ENCODE data around the gene NR6A1.
A peak's percentile ranks its signal among the peaks of the same experiment; 100 is the strongest.

The NR6A1 gene

DNA sequence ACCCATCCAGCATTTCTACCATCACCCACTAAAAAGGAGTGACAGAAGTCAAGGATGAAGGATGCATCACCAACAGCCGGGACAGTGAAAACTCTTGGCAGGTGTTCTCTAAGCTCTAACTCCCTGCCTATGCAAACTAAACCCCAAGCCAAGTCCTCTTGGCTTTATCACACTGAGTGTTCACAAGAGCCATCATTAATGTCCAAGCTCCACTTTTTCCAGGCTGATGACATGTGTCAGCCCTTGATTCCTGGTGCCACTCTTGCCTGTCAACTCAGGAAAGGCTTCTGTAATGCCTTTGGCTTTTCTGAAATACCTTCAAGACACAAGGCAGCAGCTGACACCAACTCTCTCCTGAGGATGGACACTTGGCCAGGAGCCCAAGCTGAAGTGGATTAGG, 86.9 kb downstream of the NR6A1 start:
- no peak for DNase-seq

DNA sequence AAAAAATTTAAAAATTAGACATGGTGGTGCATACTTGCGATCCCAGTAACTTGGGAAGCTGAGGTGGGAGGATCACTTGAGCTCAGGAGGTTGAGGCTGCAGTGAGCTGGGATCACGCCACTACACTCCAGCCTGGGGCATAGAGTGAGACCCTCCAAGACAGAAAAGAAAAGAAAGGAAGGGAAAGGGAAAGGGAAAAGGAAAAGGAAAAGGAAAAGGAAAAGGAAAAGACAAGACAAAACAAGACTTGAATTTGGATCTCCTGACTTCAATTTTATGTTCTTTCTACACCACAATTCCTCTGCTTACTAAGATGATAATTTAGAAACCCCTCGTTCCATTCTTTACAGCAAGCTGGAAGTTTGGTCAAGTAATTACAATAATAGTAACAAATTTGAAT, 88.1 kb downstream of the NR6A1 start:
- no peak for DNase-seq

DNA sequence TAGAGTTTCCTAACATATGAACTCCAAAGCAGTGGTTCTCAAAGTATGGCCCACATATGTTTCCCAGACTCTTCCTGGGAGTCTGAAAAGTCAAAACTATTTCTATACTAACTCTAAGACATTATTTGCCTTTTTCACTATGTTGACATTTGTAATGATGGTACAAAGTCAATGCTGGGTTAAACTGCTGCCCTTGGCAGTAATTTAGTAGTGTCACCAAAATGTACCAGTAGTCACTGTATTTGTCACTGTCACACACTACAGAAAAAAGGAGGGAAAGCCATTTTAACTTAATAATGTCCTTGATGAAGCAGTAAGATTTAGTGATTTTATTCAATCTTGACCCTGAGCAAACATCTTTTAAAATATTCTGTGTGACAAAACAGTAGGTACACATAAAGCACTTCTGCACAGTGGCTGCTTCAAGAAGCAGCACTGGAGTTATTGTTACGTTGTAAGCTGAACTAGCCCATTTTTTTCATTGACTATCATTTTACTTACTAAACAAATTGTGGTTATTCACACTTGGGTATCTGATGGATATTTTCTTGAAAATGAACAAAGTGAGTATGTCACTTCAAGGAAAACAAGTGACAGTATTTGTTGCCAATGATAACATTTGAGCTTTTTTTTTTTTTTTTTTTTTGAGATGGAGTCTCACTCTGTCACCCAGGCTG, 90.3 kb downstream of the NR6A1 start:
- no peak for DNase-seq

DNA sequence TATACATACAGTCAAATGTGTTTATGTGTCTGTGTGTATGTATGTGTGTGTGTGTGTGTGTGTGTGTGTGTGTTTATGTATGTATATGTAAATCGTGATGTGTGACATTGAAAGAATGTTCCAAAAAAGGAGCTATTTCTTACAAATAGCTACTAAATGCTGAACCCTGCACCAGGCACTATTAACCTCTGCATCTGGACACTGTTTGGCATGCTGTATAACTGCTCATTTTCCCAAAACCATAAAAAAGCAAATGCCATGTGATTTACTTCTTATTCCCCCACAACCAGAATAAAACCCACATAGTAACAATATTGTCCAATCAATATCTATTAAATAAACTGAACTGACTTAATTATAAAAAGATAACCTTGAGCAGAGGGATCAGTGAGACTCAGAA, 91.1 kb downstream of the NR6A1 start:
- DNase-seq: no peak

DNA sequence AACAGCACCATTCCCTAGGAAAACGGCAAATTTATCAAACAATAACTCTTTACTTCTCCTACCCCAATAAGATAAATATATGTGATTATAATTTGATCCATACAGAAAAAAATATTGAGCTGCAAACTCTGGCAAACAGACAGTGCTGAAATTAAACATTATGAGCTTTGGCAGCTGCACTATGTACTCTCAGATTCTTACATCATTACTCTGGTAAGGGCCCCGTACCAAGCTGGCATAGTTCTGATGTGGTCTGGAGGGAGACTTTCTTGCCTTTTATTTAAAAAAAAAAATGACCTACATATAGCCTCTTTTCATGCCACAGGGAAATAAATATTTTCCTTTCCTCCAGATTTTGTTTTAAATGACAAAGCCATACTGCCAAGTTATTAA, 95.0 kb downstream of the NR6A1 start:
- DNase-seq: no peak

DNA sequence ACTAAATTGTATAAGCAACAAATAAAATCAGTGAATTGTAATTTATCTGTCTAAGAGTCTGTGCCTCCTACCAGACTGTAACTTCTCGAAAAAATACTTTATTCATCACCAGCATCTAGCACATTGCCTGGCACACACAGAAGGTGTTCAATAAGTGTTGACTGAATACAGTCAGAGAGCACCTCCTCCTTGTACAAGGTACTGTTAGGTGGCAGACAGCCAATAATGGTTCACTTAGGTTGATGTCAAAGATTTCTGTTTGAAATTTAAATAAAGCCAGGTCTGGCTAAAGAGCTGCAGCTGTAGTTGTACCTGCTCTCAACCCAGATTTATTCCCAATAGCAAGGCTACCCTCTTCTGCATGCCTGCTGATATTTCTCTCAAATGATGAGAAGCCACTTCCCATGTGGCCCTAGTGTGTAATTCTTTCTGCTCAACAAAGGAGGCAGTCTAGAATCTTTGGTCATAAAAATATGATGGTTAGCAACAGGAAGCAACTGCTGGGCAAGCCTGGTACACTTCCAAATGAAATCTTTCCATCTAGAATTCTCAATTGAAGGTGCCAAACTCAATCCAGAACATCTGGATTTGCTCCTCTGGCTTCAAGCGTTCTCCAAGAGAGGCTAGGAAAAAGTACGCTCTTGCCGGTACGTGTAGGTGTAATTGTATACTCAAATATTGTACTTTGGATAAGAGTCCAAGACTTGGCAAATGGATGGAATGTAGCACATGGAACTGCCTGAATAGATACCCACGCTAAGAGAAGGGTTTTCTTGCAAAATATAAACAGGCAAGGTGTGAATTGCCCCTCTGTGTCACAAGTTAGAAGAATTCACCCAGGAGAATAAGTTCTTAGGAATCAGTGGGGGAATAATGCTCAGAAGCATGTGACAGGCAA, 95.6 kb downstream of the NR6A1 start:
- peak; percentile 12 for DNase-seq

DNA sequence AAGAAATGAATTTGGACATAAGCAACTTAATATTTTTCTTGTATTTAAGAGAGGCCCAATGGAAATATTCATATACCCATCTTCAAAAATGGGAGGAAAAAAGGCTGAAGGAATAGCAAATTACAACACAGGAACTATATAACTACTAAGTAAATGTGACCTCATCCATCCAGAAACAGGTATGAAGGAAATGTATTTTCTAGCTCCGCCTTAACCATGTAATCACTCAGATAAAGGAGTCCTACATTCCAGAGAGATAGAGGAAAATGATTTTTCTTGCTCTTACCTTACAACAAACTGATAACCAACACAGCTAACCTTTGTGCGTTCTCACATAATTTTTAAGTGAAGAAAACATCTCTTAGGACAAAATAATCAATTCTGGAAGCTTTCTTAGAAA, 96.5 kb downstream of the NR6A1 start:
- no peak for DNase-seq

DNA sequence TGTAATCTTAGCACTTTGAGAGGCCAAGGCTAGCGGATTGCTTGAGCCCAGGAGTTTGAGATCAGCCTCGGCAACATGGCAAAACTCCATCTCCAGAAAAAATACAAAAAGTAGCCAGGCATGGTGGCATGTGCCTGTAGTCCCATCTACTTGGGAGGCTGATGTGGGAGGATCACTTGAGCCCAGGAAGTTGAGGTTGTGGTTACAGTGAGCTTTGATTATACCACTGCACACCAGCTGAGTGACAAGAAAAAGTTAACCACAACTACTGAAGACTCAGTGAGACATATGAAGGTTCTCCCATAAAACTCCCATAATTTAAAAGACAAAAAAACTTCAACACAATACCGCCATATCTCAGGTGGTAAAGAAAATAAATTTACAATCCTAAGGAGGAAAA, 98.0 kb downstream of the NR6A1 start:
- DNase-seq: peak; percentile 32

DNA sequence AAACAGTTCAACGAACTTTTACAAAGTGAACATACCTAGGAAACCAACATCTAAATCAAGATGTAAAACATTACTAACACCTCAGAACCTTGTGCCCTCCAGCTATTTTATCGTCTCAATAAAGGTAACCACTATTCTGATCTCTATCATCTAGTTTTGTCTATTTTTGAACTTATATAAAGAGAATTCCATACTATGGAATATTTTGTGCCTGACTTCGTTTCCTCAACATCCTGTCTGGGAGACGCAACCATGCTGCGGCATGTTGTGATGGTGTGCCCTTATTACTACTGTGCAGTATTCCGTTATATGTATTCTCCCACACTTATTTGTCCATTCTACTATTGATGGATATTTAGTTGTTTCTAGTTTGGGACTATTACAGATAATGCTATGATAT, 99.2 kb downstream of the NR6A1 start:
- DNase-seq: no peak

DNA sequence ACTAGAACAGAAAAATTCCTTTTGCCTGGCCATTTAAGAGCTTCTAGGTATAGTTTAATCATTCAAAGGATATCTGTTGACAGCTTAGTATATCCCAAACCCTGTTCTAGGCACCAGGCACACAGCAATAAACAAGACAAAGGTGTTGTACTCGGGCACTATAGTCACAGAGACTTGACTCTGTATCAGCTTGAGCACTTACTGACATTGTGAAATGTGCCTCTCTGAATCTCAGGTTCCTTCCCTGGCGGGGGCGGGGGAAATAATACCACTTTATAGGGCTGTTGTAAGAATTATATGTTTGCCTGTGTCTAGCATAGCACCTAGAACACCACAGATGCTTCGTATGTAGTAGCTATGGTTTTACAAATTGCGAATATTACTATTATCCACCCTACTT, 104.5 kb downstream of the NR6A1 start:
- DNase-seq: no peak

DNA sequence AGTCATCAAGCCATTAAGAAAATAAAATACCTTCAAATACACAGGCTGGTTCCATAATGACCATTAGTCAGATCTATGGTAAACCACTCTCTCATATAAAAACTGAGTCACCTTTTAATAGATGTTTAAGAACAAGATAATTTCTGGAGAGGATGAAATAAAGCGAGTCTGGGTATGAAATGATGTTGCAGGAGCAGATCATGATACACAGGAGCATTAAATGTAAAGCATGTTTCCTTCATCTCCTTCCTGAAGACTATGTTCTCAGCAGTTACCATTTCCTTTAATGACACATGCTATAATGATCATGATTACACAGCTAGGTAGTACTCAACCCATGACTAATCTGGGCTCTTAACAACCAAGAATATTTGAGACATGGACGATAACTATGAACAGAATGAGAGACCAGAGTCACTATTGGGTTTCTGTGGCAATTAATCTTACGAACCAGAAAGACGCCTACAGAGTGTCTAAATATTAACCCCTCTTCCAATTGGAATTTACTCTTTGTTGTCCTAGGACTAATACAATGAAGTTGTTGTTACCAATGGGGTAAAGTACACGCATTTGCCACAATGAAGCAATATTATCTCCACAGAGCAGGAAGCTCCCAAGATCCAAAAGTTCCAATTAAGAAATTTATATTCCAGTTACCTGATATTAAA, 105.6 kb downstream of the NR6A1 start:
- no peak for DNase-seq

DNA sequence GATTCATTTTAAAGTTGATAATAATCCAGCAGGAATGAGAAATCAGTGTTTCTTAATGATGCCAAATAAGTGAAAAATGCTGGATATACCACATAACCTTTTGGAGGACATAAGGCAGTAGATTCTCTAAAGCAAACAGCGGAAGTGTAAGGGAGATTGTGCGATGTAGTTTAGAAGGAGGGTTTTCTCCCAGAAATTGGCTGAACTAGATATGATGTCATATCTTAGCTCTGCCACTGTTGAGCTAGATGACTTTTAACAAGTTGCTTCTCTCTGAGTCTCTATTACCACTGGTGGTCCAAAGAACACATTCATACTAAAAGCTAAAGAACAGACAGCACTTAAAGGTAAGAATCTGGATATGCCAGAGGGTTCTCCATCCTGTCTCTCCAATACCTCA, 107.0 kb downstream of the NR6A1 start:
- no peak for DNase-seq

DNA sequence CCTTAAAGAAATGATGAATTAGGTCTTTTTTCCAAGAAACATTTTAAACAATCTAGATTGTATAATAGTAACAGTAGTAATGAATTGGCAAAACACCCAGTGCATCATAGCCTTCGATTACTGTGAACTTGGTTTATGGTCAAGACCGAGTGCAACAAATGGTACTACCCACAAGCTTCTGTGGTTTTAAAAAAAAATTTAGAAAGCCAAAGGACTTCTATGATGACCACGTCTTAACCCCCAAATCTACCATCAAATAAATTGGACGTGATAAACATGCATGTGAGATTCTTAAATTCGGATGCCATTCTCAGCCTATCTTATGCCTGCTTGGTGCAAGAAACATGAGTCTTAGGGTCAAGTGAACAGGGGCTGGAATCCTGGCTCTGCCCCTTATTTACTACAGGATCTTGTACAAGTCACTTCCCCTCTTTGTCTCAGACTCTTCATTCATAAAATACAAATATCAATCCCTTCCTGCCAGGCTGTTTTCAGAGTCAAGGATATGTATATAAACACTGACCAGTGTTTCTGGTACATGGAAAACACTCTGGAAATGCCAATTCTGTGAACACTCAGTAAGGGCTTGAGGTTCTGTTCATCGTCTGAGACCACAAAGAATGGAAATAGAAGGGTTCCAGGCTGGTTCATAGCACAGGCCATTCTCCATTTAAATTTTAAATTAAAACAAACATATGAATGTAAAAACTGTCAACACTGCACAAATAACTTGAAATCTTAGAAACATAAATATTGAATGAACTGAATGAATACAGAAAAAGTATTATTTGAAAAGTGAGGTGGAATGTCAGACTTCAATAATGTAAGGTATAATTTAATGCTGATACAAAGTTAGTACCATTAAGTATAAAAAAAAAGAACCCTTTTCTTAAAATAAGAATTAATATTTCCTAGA, 107.8 kb downstream of the NR6A1 start:
- peak; percentile 56 for DNase-seq

DNA sequence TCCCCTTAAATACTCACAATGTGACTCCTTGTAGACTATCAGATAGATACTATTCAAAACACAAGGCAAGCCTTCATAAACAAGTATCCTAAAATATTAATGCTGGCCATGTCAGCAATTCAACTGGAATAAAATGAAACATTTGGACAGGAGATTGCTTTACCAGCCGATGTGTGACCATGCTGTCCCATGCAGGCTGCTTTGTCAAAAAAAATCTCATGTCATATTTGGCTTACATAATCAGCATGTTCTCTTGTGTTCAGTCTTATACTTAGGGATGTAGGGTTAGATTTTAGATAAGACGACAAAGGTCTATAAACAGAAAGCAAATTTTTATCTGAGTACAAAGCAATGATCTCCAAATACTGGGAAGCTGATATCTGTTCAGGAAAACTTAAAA, 108.5 kb downstream of the NR6A1 start:
- DNase-seq: peak; percentile 53

DNA sequence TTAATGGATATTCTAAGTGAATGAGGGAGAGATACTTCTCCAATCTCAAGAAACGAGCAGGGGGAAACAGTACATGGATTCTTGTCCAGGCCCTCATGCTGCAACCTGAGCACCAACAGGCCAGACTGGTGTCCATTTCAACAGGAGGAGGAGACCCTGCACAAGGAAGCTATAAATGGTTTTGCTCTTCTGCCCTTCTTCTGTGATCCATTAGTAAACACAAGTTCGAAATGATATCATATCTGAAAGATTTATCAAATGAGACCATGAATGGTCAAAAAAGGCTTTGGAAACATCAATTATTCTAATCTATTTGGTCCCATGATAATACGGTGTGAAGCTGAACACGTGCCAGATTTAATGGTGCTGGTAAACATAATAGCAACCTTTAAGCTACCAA, 109.8 kb downstream of the NR6A1 start:
- DNase-seq: peak; percentile 36

DNA sequence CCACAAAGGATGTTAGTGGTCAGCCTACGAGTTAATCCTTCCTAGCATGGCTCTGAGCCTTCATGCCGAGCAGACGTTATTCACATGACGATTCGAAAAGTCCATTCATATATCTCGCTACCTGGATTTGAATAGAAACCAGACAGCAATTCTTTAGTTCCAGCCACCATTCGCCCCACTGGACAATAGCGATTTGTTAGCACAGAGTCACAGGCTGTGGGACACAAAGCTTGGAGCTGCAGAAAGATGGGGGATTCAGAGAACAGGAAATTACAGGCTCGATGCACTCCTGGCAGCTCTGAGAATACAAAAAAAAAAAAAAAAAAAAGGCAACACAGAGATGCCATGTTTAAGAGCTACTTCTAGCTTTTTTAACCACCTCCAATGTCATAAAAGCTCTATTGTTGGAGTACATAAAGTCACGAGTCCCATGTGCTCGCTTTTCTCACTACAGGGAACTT, 110.7 kb downstream of the NR6A1 start:
- DNase-seq: peak; percentile 76

DNA sequence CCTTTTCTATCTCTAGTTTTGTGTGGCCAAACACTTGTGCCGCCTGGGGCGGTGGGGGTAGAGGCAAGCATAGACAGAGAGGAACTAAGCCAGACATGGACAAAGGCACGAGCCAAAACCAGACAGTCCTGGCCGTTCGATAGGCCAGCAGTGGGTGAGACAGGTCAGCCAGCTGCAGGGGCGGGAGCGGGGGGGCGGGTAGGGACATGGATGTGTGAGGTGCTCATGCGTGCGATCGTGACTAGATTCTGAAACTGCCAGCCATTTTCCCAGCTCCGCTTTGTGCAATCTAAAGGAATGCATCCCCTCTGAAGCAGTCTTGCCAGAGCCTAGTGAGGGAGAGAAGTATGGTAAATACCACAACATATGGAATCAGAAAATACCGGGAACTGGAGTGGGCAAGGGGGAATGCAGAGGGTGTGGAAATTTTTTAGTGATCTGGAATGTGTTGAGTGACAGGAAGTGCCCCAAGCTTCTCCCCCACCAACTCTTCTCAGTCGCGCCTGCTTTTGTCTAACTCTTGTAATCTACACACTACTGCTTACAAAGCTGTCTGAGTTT, 111.9 kb downstream of the NR6A1 start:
- peak; percentile 96 for DNase-seq

DNA sequence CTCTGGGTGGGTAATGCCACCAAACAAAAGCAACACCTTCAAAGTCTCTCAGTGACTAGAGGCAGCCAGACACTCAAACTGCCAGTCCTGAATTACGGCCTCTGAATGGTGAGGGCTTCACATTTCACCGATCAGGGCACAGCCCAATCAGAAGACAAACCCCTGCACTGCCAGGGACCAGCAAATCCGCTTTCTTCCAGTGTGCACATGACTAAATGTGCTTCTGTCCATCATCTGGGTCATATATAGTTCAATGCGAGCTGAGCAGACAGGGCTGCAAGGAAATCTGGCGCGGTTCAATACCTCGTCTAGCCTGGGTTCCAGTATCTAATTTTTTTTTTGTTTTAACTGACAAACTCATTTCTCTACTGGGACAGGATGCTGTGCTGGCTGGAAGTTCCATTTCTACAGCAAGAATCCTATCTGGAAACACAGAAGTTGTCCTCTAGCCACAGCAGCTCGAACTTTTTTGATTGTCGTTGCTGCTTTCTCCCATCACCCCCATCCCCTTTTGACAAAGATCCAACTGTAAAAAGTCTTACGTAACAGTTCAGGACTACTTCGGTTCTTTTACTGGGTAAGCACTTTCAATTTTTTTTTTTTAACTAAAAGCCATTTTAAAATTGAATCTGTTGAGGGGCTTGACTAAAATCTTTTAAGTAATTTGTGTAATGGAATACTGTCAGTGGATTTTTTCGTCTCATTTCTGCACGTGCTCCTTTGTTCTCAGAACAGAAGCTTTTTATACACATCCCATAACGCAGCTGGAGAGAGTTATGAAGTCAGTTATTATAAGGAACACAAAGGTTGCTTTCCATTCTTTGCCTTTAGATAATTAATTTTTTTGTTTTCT, 112.7 kb downstream of the NR6A1 start:
- peak; percentile 97 for DNase-seq

DNA sequence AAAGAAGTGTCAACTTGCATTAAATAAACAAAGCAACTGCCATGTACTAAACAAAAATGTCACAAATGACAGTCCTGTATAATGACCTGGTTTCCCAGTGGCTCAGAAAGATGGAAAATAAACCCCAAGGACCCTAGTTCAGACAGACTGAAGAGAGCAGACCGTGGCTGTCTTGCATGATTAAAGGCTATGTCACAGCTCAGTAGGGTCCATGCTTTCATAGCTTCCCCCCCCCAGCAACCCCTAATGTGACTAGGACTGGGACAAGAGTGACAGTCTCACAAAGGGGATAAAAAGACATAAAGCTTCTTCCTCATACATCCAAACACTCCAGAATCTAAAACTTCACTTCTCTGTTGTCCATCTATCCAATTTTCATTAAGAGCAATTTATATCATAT, 113.6 kb downstream of the NR6A1 start:
- DNase-seq: no peak

DNA sequence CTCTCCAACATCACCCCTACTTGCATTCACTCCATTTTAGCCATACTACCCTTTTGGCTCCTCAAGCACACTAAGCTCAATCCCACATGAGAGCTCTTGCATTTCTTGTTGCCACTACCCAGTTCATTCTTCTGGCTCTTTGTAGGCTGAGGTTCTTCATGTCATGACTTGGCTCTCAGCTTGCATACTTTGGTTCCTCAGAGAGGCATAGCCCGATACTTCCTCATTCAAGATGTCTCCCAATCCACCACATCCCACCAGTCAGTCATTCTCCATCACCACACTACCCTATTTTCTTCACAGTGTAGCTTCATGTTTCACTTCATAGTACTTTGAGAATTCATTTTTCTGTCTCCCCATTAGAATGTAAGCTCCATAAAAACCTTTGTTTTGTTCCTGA, 116.7 kb downstream of the NR6A1 start:
- DNase-seq: peak; percentile 27

DNA sequence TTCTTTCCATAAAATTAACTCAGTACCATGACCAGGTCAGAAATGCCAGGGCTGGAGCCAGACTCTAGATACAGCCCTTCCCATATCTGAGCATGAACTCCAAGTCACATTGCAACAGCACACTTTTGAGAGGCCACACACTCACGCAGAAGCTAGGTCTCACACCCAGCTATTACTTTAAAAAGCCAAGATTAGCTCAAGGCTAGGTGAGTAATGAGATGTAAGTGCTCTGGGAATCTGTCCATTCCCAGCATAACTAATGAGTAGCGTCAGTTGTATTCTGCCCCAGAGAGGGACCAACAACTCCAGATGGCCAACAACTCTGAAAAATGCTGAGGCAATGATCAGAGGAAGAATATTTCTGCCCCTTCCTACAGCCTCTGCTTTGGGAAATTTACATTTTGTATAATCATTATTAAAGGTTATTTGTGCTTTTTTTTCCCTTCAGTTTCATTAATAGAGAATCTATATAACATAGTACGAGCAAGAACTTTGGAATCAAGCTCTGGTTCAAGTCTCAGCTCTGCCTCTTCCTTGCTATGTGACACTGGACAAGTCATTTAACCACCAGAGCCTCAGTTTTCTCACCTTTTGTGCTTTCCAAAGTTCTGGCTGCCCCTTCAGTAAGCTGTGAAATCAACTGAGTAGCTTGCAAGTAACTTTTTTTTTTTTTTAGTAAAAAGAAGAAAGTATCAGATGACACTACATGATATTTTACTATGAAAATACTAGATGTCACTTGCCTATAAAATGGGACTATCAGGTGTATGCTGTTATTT, 118.3 kb downstream of the NR6A1 start:
- DNase-seq: no peak
